ENCODE measurements around the gene KLHL29. TPM values are rescaled to one million over a fixed set of nuclear protein-coding genes. Genes with fewer than 3 reads are reported as not detected.

The KLHL29 gene
- total RNA-seq, 3 donors from 2014 or later, result 2.6 to 13.0 (median 5.5) TPM

- ATAC-seq (no peak), DNase-seq (no peak)
- intact Hi-C loops (cut with DNase I, micrococcal nuclease), result no loop called here
- Histone ChIP-seq H3K9me3 (peaks cover 2% of the 10 kb centered on the region), H3K4me1 (ENCODE audit: low read depth) (no peaks in the 10 kb centered on the region), H3K4me3 (no peak overlapping the region), H3K36me3 (ENCODE audit: low read depth) (no peaks in the 10 kb centered on the region)
- TF ChIP-seq, protein P1, sequence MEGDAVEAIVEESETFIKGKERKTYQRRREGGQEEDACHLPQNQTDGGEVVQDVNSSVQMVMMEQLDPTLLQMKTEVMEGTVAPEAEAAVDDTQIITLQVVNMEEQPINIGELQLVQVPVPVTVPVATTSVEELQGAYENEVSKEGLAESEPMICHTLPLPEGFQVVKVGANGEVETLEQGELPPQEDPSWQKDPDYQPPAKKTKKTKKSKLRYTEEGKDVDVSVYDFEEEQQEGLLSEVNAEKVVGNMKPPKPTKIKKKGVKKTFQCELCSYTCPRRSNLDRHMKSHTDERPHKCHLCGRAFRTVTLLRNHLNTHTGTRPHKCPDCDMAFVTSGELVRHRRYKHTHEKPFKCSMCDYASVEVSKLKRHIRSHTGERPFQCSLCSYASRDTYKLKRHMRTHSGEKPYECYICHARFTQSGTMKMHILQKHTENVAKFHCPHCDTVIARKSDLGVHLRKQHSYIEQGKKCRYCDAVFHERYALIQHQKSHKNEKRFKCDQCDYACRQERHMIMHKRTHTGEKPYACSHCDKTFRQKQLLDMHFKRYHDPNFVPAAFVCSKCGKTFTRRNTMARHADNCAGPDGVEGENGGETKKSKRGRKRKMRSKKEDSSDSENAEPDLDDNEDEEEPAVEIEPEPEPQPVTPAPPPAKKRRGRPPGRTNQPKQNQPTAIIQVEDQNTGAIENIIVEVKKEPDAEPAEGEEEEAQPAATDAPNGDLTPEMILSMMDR (IDR thresholded peaks at IDR 0.05), result no peak
Observed at GRCh38 chr2:23604731-23605130, 219.8 kb downstream of the KLHL29 start.

DNA sequence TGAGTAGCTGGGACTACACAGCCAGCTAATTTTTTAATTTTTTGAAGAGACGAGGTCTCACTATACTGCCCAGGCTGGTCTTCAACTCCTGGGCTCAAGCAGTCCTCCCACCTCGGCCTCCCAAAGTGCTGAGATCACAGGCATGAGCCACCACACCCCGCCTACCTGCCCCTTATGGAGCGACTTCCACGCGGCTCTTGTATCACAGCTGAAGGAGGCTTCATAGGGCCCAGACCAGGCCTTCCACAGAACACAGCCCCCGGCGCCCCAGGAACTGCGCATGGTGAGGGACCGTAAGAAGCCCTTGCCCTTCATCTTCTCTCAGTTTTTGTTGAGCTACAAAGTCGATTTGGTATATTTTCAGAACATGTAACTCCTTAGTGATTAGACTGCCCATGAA lies 220.3 kb downstream of the KLHL29 start:
- no peaks in the 10 kb centered on the region for H3K36me3 ChIP-seq (ENCODE audit: low read depth)
- no peak for DNase-seq
- peaks cover 2% of the 10 kb centered on the region for H3K9me3 ChIP-seq
- intact Hi-C loops (cut with DNase I, micrococcal nuclease), result no loop called here
- no peak overlapping the region for H3K4me3 ChIP-seq
- TF ChIP-seq, protein P1 (IDR thresholded peaks at IDR 0.05), result no peak
- H3K4me1 ChIP-seq (ENCODE audit: low read depth), result no peaks in the 10 kb centered on the region
- no peak for ATAC-seq

GRCh38 chr2:23606196-23606595 lies 221.2 kb downstream of the KLHL29 start:
- no peak overlapping the region for H3K4me3 ChIP-seq
- H3K36me3 ChIP-seq (ENCODE audit: low read depth), result no peaks in the 10 kb centered on the region
- H3K4me1 ChIP-seq (ENCODE audit: low read depth), result no peaks in the 10 kb centered on the region
- ATAC-seq, result no peak
- no peak for DNase-seq
- H3K9me3 ChIP-seq, result peaks cover 2% of the 10 kb centered on the region
- TF ChIP-seq, protein P1 (IDR thresholded peaks at IDR 0.05), result no peak
- intact Hi-C loops (cut with DNase I, micrococcal nuclease), result no loop called here

GRCh38 chr2:23606968-23607367 lies 222.0 kb downstream of the KLHL29 start:
- ATAC-seq (no peak), DNase-seq (no peak)
- intact Hi-C loops (cut with DNase I, micrococcal nuclease), result no loop called here
- TF ChIP-seq, protein P1 (IDR thresholded peaks at IDR 0.05), result no peak
- Histone ChIP-seq H3K36me3 (ENCODE audit: low read depth) (no peaks in the 10 kb centered on the region), H3K4me1 (ENCODE audit: low read depth) (no peaks in the 10 kb centered on the region), H3K9me3 (peaks cover 7% of the 10 kb centered on the region), H3K4me3 (no peak overlapping the region)

DNA sequence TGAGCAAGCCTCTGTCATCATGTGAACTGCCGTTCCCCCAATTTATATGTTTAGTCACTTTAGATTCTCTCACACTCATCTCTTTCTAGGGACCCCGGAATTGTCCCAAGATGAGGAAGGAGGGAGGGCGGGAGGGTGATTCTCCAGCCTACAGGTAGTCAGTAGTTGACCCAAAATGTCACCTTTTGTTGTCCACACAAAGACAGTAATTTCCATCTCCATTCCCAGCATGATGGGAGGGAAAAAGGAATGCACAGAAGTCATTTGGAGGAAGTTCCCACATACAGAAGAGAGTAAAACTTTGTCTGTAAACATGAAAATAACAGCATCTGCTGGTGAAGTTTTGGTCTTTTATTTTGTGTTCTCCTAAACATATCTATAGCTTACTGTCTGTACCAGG lies 222.9 kb downstream of the KLHL29 start:
- intact Hi-C loops (cut with DNase I, micrococcal nuclease), result no loop called here
- ATAC-seq (no peak), DNase-seq (no peak)
- Histone ChIP-seq H3K4me3 (no peak overlapping the region), H3K36me3 (ENCODE audit: low read depth) (no peaks in the 10 kb centered on the region), H3K4me1 (ENCODE audit: low read depth) (no peaks in the 10 kb centered on the region), H3K9me3 (peaks cover 7% of the 10 kb centered on the region)
- TF ChIP-seq, protein P1 (IDR thresholded peaks at IDR 0.05), result no peak

DNA sequence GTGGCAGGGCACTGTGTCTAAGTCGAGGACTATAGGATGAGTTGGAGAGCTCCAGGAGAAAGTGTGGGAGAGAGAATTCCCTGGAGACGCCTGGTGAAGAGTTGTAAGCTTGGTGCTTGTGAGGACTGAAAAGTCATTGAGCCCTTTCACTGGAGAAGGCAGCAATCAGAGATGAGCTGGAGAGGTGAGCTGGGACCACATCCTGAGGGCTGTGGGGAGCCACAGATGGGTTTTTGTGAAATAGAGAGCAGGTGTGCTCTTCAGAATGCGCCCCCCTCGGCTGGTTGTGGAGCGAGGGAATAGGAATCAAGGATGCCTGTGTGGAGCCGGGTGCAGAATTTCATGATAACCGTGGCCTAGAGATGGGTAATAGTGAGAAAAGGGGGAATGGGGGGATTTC lies 224.3 kb downstream of the KLHL29 start:
- Histone ChIP-seq H3K36me3 (ENCODE audit: low read depth) (no peaks in the 10 kb centered on the region), H3K4me3 (no peak overlapping the region)
- TF ChIP-seq, protein P1 (IDR thresholded peaks at IDR 0.05), result no peak

More for the DNA sequence above, 224.3 kb downstream of the KLHL29 start:
- ATAC-seq (no peak), DNase-seq (no peak)
- no peaks in the 10 kb centered on the region for H3K4me1 ChIP-seq (ENCODE audit: low read depth)
- peaks cover 7% of the 10 kb centered on the region for H3K9me3 ChIP-seq
- intact Hi-C loops (cut with DNase I, micrococcal nuclease), result no loop called here
